K562 (cell line): ENCODE data around the gene CDT1. TPM values are rescaled to one million over a fixed set of nuclear protein-coding genes. Genes with fewer than 3 reads are reported as not detected.

Experiments
- EWSR1 ChIP-seq: fragments of 450-650 bp; IDR thresholded peaks from 2 replicates; pipeline ENCODE4 v1.6.1; 2018; ENCODE audit warnings: borderline replicate concordance, mild to moderate bottlenecking, low read depth, moderate library complexity; ENCODE audit not compliant: partially characterized antibody
- NBN ChIP-seq: fragments of 450-650 bp; IDR thresholded peaks from 2 replicates; pipeline ENCODE4 v1.6.1; 2016; ENCODE audit warnings: low read depth, mild to moderate bottlenecking
- RBM14 ChIP-seq: fragments of 200-400 bp; formaldehyde crosslinking; IDR thresholded peaks from 2 replicates; pipeline ENCODE4 v1.6.1; 2018; ENCODE audit warnings: low read depth, mild to moderate bottlenecking, low read length, moderate library complexity, borderline replicate concordance; ENCODE audit not compliant: insufficient read depth
- SRSF7 ChIP-seq: fragments of 200-400 bp; formaldehyde crosslinking; optimal IDR thresholded peaks from 2 replicates; pipeline ENCODE3; 2017; ENCODE audit warnings: mild to moderate bottlenecking, low read depth, low read length
- ZHX1 ChIP-seq: fragments of 150-350 bp; conservative IDR thresholded peaks from 2 replicates; pipeline ENCODE4 v1.6.1; 2014; ENCODE audit warnings: low read length
- ZNF212 ChIP-seq: fragments of 450-650 bp; formaldehyde crosslinking; IDR thresholded peaks from 2 replicates; pipeline ENCODE4 v1.4.0; 2020; ENCODE audit warnings: mild to moderate bottlenecking
- ZNF253 ChIP-seq: fragments of 250-450 bp; sonication (Bioruptor Pico); conservative IDR thresholded peaks from 2 replicates; pipeline ENCODE4 v1.6.1; 2021; ENCODE audit warnings: mild to moderate bottlenecking
- polyA plus RNA-seq, 8 experiments: library from polyadenylated mRNA; depleted of rRNA in 4 of 8; stranded (reverse) in 5 of 8; unstranded in 3 of 8; fragments of >200 nt; fragmentation: Nextera tagmentation in 2 of 8; fragmentation: Illumina TruSeq in 1 of 8; extraction: Ambion mirVana in 2 of 8; extraction: Trizol in 1 of 8; gene quantifications; 2 replicates each; pipeline versions ENCODE4 v1.2.1 to v1.2.3, GENCODE V29; 2011 to 2014; ENCODE audit warnings: inconsistent platforms in 1 of 8, missing spikeins in 1 of 8
- total RNA-seq, 7 experiments: library from RNA; depleted of rRNA in 6 of 7; stranded (reverse); fragments of >200 nt in 6 of 7; fragmentation: Illumina TruSeq in 2 of 7; extraction: Trizol in 2 of 7; gene quantifications; 2 replicates each; pipeline versions ENCODE4 v1.2.1 to v1.2.3, GENCODE V29; 2011 to 2021; ENCODE audit warnings: low replicate concordance in 1 of 7
- TF ChIP-seq, protein P1 (sequence below): fragments of 450-650 bp; IDR thresholded peaks from 2 replicates; pipeline ENCODE4 v1.6.1; 2016; ENCODE audit warnings: mild to moderate bottlenecking, moderate library complexity
- TF ChIP-seq, protein P2 (sequence below): sonication (generic); formaldehyde crosslinking; IDR thresholded peaks from 2 replicates; pipeline ENCODE4 v1.8.1; 2023; ENCODE audit warnings: mild to moderate bottlenecking, missing genetic modification reagents

Gene CDT1
- total and polyA plus RNA-seq, 9 of the 15 experiments (the other 6 are each of a cell fraction or from before 2014, with no cell fraction given) = 0.92 to 178 (median 14.2) TPM

GRCh38 chr16:88856828-88857727, 53.5 kb downstream of the CDT1 start, which contains the start of the genes GALNS and TRAPPC2L (continued):
- TF ChIP-seq, protein P1, sequence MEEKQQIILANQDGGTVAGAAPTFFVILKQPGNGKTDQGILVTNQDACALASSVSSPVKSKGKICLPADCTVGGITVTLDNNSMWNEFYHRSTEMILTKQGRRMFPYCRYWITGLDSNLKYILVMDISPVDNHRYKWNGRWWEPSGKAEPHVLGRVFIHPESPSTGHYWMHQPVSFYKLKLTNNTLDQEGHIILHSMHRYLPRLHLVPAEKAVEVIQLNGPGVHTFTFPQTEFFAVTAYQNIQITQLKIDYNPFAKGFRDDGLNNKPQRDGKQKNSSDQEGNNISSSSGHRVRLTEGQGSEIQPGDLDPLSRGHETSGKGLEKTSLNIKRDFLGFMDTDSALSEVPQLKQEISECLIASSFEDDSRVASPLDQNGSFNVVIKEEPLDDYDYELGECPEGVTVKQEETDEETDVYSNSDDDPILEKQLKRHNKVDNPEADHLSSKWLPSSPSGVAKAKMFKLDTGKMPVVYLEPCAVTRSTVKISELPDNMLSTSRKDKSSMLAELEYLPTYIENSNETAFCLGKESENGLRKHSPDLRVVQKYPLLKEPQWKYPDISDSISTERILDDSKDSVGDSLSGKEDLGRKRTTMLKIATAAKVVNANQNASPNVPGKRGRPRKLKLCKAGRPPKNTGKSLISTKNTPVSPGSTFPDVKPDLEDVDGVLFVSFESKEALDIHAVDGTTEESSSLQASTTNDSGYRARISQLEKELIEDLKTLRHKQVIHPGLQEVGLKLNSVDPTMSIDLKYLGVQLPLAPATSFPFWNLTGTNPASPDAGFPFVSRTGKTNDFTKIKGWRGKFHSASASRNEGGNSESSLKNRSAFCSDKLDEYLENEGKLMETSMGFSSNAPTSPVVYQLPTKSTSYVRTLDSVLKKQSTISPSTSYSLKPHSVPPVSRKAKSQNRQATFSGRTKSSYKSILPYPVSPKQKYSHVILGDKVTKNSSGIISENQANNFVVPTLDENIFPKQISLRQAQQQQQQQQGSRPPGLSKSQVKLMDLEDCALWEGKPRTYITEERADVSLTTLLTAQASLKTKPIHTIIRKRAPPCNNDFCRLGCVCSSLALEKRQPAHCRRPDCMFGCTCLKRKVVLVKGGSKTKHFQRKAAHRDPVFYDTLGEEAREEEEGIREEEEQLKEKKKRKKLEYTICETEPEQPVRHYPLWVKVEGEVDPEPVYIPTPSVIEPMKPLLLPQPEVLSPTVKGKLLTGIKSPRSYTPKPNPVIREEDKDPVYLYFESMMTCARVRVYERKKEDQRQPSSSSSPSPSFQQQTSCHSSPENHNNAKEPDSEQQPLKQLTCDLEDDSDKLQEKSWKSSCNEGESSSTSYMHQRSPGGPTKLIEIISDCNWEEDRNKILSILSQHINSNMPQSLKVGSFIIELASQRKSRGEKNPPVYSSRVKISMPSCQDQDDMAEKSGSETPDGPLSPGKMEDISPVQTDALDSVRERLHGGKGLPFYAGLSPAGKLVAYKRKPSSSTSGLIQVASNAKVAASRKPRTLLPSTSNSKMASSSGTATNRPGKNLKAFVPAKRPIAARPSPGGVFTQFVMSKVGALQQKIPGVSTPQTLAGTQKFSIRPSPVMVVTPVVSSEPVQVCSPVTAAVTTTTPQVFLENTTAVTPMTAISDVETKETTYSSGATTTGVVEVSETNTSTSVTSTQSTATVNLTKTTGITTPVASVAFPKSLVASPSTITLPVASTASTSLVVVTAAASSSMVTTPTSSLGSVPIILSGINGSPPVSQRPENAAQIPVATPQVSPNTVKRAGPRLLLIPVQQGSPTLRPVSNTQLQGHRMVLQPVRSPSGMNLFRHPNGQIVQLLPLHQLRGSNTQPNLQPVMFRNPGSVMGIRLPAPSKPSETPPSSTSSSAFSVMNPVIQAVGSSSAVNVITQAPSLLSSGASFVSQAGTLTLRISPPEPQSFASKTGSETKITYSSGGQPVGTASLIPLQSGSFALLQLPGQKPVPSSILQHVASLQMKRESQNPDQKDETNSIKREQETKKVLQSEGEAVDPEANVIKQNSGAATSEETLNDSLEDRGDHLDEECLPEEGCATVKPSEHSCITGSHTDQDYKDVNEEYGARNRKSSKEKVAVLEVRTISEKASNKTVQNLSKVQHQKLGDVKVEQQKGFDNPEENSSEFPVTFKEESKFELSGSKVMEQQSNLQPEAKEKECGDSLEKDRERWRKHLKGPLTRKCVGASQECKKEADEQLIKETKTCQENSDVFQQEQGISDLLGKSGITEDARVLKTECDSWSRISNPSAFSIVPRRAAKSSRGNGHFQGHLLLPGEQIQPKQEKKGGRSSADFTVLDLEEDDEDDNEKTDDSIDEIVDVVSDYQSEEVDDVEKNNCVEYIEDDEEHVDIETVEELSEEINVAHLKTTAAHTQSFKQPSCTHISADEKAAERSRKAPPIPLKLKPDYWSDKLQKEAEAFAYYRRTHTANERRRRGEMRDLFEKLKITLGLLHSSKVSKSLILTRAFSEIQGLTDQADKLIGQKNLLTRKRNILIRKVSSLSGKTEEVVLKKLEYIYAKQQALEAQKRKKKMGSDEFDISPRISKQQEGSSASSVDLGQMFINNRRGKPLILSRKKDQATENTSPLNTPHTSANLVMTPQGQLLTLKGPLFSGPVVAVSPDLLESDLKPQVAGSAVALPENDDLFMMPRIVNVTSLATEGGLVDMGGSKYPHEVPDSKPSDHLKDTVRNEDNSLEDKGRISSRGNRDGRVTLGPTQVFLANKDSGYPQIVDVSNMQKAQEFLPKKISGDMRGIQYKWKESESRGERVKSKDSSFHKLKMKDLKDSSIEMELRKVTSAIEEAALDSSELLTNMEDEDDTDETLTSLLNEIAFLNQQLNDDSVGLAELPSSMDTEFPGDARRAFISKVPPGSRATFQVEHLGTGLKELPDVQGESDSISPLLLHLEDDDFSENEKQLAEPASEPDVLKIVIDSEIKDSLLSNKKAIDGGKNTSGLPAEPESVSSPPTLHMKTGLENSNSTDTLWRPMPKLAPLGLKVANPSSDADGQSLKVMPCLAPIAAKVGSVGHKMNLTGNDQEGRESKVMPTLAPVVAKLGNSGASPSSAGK = no peak
- no peak for TF ChIP-seq NBN
- no peak for TF ChIP-seq EWSR1
- no peak for TF ChIP-seq ZNF212 (CRISPR knock-in tag)
- no peak for TF ChIP-seq SRSF7
- TF ChIP-seq, protein P2, sequence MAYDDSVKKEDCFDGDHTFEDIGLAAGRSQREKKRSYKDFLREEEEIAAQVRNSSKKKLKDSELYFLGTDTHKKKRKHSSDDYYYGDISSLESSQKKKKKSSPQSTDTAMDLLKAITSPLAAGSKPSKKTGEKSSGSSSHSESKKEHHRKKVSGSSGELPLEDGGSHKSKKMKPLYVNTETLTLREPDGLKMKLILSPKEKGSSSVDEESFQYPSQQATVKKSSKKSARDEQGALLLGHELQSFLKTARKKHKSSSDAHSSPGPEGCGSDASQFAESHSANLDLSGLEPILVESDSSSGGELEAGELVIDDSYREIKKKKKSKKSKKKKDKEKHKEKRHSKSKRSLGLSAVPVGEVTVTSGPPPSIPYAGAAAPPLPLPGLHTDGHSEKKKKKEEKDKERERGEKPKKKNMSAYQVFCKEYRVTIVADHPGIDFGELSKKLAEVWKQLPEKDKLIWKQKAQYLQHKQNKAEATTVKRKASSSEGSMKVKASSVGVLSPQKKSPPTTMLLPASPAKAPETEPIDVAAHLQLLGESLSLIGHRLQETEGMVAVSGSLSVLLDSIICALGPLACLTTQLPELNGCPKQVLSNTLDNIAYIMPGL (CRISPR knock-in tag) = 0 out of 2 replicates have a peak, but pooled peaks have one; percentile 53
- no peak for TF ChIP-seq ZNF253 (CRISPR knock-in tag)
- no peak for TF ChIP-seq ZHX1
- no peak for TF ChIP-seq RBM14
